WI38 (cell line): ENCODE results near the gene AGFG2.

ENCODE experiments used
- H3K4me3 ChIP-seq: 2 replicates; pipeline ENCODE4 v1.5.1; 2011; ENCODE audit warnings: low read depth, mild to moderate bottlenecking, control low read depth, low read length
- TF ChIP-seq, protein P1 (sequence below): IDR thresholded peaks from 2 replicates; pipeline ENCODE4 v1.5.1; 2012; ENCODE audit warnings: low read depth, mild to moderate bottlenecking, control low read depth, low read length

The AGFG2 gene

GRCh38 chr7:100604028-100604975 lies 65.3 kb downstream of the AGFG2 start:
- peak overlapping the region; percentile 82 for H3K4me3 ChIP-seq
- TF ChIP-seq, protein P1, sequence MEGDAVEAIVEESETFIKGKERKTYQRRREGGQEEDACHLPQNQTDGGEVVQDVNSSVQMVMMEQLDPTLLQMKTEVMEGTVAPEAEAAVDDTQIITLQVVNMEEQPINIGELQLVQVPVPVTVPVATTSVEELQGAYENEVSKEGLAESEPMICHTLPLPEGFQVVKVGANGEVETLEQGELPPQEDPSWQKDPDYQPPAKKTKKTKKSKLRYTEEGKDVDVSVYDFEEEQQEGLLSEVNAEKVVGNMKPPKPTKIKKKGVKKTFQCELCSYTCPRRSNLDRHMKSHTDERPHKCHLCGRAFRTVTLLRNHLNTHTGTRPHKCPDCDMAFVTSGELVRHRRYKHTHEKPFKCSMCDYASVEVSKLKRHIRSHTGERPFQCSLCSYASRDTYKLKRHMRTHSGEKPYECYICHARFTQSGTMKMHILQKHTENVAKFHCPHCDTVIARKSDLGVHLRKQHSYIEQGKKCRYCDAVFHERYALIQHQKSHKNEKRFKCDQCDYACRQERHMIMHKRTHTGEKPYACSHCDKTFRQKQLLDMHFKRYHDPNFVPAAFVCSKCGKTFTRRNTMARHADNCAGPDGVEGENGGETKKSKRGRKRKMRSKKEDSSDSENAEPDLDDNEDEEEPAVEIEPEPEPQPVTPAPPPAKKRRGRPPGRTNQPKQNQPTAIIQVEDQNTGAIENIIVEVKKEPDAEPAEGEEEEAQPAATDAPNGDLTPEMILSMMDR = peak; percentile 49

- TF ChIP-seq, protein P1 = no peak
- H3K4me3 ChIP-seq = peak overlapping the region; percentile 55
Observed at GRCh38 chr7:100604976-100605911, 66.2 kb downstream of the AGFG2 start.

- no peak overlapping the region for H3K4me3 ChIP-seq
Observed at GRCh38 chr7:100606313-100606712, 67.3 kb downstream of the AGFG2 start.

DNA sequence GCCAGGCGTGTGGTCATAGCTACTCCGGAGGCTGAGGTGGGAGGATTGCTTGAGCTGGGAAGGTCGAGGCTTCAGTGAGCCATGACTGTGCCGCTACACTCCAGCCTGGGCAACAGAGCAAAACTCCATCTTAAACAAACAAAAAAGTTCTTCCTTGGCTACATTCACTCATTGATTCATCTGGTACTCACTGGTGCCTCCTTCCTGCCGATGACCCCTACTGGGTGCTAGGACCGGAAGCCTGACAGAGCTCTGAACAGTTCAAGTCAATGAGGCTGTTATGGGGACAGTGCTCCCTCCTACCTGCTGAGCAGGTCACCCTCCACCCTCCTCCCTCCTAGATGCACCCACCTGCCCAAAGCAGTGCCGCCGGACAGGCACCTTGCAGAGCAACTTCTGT lies 68.1 kb downstream of the AGFG2 start:
- H3K4me3 ChIP-seq = no peak overlapping the region
- TF ChIP-seq, protein P1 = no peak

More at GRCh38 chr7:100606313-100606712, 67.3 kb downstream of the AGFG2 start:
- TF ChIP-seq, protein P1 = no peak

- TF ChIP-seq, protein P1 = no peak
- H3K4me3 ChIP-seq = no peak overlapping the region
Observed at GRCh38 chr7:100609958-100610357, 71.0 kb downstream of the AGFG2 start.

DNA sequence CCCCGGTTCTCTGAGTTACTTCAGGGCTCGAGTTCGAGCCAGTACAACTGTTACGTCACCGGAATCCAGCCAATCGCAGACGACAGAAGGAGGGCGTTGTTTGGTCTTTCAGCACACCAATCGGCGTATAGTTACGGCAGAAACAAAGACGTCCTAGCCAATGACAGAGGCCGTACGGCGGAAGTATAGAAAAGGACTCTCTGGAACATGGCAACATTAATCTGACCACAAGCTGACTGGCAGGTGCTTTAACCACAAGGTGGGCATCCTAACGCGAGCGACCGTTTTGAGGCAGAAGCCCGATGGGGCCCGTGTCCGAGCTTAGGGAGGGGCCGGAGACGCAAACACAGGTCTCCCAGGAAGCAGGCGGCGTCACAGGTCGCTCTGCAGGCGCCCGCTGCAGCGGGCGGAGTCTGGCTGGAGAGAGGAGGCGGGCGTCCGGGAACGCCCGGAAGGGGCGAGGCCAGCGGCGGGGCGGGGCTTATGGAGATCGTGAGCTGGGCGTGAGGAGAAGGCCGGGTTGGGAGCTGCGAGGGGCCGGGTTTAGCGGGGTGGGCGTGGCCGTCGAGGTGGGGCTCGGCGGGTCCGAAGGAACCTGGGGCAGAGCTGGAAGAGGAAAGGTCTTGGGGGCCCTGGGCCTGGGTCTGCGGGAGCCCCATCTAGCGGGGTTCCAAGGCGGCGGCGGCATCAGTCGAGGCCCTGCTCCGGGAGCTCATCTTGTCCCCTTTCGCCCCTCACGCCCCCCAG lies 73.2 kb downstream of the AGFG2 start, which contains the start of gene MOSPD3:
TSS of gene MOSPD3 (plus strand) at position 558 of the 747 bp plus-strand sequence. CDS start 252 bp downstream, outside the sequence.
- TF ChIP-seq, protein P1 = no peak
- H3K4me3 ChIP-seq = peak within 1 kb of the TSS; percentile 86
